ENCODE measurements around the gene PSMA3. TPM values are rescaled to one million over a fixed set of nuclear protein-coding genes. Genes with fewer than 3 reads are reported as not detected.

The PSMA3 gene
- total and polyA plus RNA-seq, 4 donors, result 64.3 to 302 (median 181) TPM

- TF ChIP-seq CTCF (IDR thresholded peaks at IDR 0.05; ENCODE audit: control extremely low read depth, extremely low read depth), result no peak
- DNase-seq (peak in 1 of 3 donors; percentile 38), ATAC-seq (ENCODE audit: insufficient read depth, low FRiP score) (no peak)
- no peak overlapping the region for H3K4me3 ChIP-seq
- 66 to 82% methylated on average over 4 of the region's 4 CpGs for WGBS, 2 donors
- H3K4me1 ChIP-seq (ENCODE audit: control insufficient read depth in 5 of 5, insufficient read depth in 5 of 5, low read length in 5 of 5), result peaks cover 0 to 5% (median 0%) of the 10 kb centered on the region in 5 donors
- no peaks in the 10 kb centered on the region for H3K27me3 ChIP-seq (ENCODE audit: control insufficient read depth in 3 of 3, insufficient read depth in 3 of 3, low read length in 2 of 3)
- H3K27ac ChIP-seq (ENCODE audit: low read depth in 1 of 2, low read length in 1 of 2), result peak overlapping the region in 1 of 2 donors; percentile 57
- H3K9me3 ChIP-seq (ENCODE audit: control insufficient read depth in 4 of 4, insufficient read depth in 3 of 4, low read length in 3 of 4), result no peaks in the 10 kb centered on the region
- H3K9ac ChIP-seq (ENCODE audit: insufficient read depth in 1 of 2, low read length in 2 of 2), result no peak overlapping the region
- peaks cover 10 to 51% (median 37%) of the 10 kb centered on the region in 4 donors for H3K36me3 ChIP-seq (ENCODE audit: control insufficient read depth in 4 of 4, insufficient read depth in 4 of 4, low read length in 4 of 4)
Observed at GRCh38 chr14:58272588-58273372, 28.1 kb downstream of the PSMA3 start.

- Histone ChIP-seq H3K4me3 (no peak overlapping the region), H3K36me3 (ENCODE audit: control insufficient read depth in 4 of 4, insufficient read depth in 4 of 4, low read length in 4 of 4) (peaks cover 12 to 47% (median 31%) of the 10 kb centered on the region in 4 donors), H3K27me3 (ENCODE audit: control insufficient read depth in 3 of 3, insufficient read depth in 3 of 3, low read length in 2 of 3) (no peaks in the 10 kb centered on the region), H3K4me1 (ENCODE audit: control insufficient read depth in 5 of 5, insufficient read depth in 5 of 5, low read length in 5 of 5) (peaks cover 0 to 6% (median 0%) of the 10 kb centered on the region in 5 donors), H3K9ac (ENCODE audit: insufficient read depth in 1 of 2, low read length in 2 of 2) (no peak overlapping the region), H3K27ac (ENCODE audit: low read depth in 1 of 2, low read length in 1 of 2) (no peak overlapping the region), H3K9me3 (ENCODE audit: control insufficient read depth in 4 of 4, insufficient read depth in 3 of 4, low read length in 3 of 4) (no peaks in the 10 kb centered on the region)
- TF ChIP-seq CTCF (IDR thresholded peaks at IDR 0.05; ENCODE audit: control extremely low read depth, extremely low read depth), result no peak
- no peak for ATAC-seq (ENCODE audit: insufficient read depth, low FRiP score)
- DNase-seq, result no peak
Observed at GRCh38 chr14:58274881-58275280, 30.2 kb downstream of the PSMA3 start.

- WGBS, 2 donors, result 80 to 87% methylated on average over 2 of the region's 2 CpGs
- no peaks in the 10 kb centered on the region for H3K9me3 ChIP-seq (ENCODE audit: control insufficient read depth in 4 of 4, insufficient read depth in 3 of 4, low read length in 3 of 4)
- peak in 1 of 3 donors; percentile 11 for DNase-seq
- H3K36me3 ChIP-seq (ENCODE audit: control insufficient read depth in 4 of 4, insufficient read depth in 4 of 4, low read length in 4 of 4), result peaks cover 15 to 42% (median 27%) of the 10 kb centered on the region in 4 donors
- H3K4me3 ChIP-seq, result no peak overlapping the region
- H3K27ac ChIP-seq (ENCODE audit: low read depth in 1 of 2, low read length in 1 of 2), result no peak overlapping the region
- no peak for ATAC-seq (ENCODE audit: insufficient read depth, low FRiP score)
- no peak for TF ChIP-seq CTCF (IDR thresholded peaks at IDR 0.05; ENCODE audit: control extremely low read depth, extremely low read depth)
- H3K9ac ChIP-seq (ENCODE audit: insufficient read depth in 1 of 2, low read length in 2 of 2), result no peak overlapping the region
- H3K4me1 ChIP-seq (ENCODE audit: control insufficient read depth in 5 of 5, insufficient read depth in 5 of 5, low read length in 5 of 5), result peaks cover 0 to 14% (median 1%) of the 10 kb centered on the region in 5 donors
- H3K27me3 ChIP-seq (ENCODE audit: control insufficient read depth in 3 of 3, insufficient read depth in 3 of 3, low read length in 2 of 3), result no peaks in the 10 kb centered on the region
Observed at GRCh38 chr14:58275527-58276190, 31.0 kb downstream of the PSMA3 start.
